Forelimb muscle (tissue), 1 donor: ENCODE data around the gene HOXB8. TPM values are rescaled to one million over a fixed set of nuclear protein-coding genes. Genes with fewer than 3 reads are reported as not detected.

Source experiments
- DNase-seq: peaks from one replicate; pipeline ENCODE4 v3.0.0-alpha.2; 2013; ENCODE audit warnings: low read depth
- polyA plus RNA-seq: library from polyadenylated mRNA; unstranded; fragments of 120-200 nt; gene quantifications from one replicate; pipeline ENCODE4 v1.2.1, GENCODE V29; 2013; ENCODE audit not compliant: insufficient read length

Gene HOXB8
- polyA plus RNA-seq, 1 donor: 0.19 TPM

- DNase-seq: no peak
Measured at GRCh38 chr17:48583708-48584222, 31.3 kb downstream of the HOXB8 start.

- DNase-seq: no peak
Measured at GRCh38 chr17:48582750-48583069, 32.4 kb downstream of the HOXB8 start.

GRCh38 chr17:48579760-48580554 is 35.1 kb downstream of the HOXB8 start:
- no peak for DNase-seq

GRCh38 chr17:48579471-48579759 is 35.7 kb downstream of the HOXB8 start:
- DNase-seq: no peak

DNA sequence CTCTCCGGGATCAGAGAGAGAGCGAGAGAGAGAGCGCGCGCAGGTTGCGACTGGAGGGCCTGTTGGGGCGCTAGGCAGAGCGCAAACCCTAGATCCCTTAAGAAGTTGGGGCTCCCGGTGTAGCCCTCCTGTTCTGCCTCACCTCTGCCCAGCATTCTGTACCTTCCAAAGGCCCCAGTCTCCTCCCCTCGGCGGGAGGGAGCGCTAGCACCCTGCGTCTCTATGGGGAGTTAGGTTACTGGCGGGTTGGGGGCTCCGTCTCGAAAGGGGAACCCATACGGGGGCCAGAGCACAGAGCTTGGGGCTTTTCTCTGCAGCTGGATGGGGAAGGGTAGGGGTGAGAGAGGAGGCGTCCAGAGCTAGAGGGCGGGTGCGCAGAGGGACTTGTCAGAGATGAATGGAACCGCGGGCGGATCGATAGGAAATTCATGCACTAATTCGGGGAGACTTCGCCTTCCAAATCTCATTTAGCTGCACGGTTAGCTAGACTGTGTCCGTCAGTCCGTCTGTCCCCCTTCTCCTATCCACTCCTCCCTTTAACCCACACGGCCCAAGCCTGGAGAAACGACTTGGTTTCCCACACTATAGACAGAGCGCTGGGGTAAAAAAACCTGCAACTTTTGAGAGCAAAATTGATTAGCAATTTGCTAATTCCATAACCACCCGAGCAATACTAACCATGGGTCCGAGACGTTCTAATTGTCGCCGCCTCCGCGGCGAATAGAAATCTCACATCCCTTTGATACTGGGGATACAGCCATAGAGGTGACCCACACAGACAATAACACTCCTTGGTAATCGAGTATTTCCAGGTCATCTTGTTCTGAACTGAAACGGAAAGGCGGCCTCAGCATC is 36.2 kb downstream of the HOXB8 start:
- no peak for DNase-seq

DNA sequence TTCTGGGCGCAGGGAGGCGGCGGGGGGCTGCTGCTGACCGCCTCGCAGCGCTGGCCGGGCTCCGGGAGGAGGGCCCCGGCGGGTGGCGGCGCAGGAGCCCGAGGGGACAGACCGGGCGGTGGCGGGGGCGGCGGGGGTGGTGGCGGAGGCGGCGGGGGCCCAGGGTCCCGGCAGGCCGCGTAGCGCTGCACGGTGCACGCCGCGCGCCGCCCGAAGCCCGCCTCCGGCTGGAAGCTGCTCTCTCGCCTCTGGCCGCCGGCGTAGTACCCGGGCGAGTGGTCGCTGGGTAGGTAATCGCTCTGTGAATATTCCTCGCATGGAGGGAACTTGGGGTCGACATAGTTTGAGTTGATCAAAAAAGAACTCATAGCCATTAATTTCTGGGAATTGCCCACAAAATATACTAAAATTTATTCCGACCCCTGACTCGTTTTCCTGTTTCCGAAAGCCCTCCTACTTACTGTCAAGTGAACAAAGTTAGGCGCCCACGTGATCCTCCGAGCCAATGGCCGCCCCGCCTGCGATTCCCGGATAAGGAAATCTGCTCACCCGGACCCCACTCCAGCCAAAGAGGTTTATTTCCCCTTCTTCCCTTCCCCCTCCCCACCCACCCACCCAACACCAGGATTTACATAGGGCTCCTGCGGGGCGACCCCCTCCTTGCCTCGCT is 37.0 kb downstream of the HOXB8 start, which contains the start of gene HOXB4:
HOXB4 (minus strand) TSS at position 405 of the 670 bp plus-strand sequence; CDS start at position 374, 31 bp downstream.
- no peak for DNase-seq

GRCh38 chr17:48577330-48577945 is 37.7 kb downstream of the HOXB8 start:
- DNase-seq: no peak

- DNase-seq: no peak
Measured at GRCh38 chr17:48576479-48577309, 38.4 kb downstream of the HOXB8 start.

DNA sequence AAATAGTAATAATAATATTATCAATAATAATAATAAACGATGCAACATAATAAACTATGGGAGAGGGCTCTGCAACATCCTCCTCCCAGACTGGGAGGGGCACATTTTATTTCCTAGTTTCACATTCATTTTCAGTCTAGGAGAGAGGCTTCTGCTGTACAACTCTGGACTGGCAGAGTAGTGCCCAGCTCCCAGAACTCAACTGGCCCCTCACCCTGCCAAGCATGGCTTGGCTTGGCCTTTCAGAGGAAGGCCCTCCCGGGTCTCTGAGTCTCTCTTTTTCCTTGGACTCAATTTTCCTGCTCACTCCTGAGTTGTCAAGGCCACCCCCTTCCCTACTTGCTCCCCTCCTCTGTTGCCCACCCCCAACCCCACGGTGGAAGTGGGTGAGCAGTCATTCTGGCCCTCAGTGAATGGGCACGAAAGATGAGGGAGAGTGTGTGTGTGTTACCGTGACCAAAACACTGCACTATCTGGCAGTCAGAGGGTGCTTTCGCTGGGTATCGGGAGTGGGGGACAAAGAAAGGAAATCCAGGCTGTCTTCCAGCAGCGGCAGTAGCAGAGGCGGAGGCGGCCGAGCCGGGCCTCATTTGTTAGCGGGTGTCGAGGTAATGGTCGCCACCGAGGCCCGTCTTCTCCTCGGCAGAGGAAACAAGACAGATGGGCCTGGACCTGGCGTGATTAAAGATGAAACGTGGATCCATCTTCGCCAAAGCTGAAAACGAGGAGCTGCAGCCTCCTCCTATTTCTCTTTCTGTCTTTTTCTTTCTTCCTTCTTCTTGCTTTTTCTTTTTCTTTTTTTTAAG is 39.2 kb downstream of the HOXB8 start:
- no peak for DNase-seq

DNA sequence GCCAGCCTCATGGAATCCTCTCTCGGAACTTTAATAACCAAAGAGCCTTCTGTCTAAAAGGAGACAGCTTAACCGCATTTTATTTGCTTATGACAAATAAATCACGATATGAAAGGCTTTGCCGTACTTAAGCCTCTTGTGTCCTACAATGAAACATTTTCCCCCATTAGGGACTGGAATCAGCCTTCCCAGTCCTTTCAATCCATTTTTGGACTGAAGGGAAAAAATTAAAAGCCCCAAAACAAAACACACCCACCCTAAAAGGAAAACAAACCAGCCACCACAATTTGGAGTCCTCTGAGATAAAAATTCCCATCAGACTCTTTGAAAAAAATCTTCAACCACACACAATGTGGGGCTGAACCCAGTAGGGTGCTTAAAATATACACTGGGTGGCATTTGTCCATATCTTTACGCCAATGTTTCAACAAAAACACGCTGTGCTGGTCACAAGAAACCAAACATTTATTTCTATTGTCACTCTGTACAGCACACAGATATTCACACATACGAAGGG is 40.0 kb downstream of the HOXB8 start:
- no peak for DNase-seq

- no peak for DNase-seq
Measured at GRCh38 chr17:48574505-48575065, 40.5 kb downstream of the HOXB8 start.

GRCh38 chr17:48571826-48572417 is 43.2 kb downstream of the HOXB8 start:
- no peak for DNase-seq

DNA sequence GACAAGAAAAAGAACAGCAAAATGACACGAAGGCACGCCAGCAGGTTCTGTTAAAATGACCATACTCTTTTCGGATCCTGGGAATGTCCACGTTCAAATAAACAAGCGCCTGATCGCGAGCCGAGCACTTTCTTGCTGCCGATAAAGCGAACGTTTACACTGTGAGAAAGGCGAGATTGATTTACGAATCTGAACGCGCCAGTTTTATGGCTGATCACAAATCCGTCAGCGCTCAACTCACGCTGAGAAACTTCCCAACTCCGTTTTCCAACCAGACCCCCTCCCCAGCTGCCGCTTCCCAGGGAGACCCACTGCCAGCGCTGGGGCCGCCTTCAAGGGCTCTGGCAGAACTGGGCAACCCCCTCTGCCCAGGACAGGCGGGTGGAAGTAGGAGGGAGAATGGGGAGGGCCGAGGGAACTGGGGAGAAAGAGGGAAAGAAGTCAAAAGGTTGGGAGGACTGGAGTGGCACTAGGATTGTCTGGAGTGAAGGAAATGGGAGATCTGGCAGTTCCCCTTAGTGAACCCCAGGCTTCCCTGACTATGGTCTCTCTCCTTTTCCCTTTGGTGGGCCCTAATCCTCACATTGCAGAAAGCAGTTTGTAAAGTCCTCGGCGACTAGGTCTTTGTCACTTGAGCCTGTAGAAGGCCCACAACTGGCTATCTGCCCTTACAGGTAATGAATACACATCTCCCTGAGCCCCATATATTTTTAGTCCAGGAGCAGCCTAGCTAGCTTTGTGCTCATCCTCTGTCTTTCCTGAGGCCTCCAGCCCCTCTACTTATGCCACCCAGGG is 43.9 kb downstream of the HOXB8 start:
- DNase-seq: no peak

DNA sequence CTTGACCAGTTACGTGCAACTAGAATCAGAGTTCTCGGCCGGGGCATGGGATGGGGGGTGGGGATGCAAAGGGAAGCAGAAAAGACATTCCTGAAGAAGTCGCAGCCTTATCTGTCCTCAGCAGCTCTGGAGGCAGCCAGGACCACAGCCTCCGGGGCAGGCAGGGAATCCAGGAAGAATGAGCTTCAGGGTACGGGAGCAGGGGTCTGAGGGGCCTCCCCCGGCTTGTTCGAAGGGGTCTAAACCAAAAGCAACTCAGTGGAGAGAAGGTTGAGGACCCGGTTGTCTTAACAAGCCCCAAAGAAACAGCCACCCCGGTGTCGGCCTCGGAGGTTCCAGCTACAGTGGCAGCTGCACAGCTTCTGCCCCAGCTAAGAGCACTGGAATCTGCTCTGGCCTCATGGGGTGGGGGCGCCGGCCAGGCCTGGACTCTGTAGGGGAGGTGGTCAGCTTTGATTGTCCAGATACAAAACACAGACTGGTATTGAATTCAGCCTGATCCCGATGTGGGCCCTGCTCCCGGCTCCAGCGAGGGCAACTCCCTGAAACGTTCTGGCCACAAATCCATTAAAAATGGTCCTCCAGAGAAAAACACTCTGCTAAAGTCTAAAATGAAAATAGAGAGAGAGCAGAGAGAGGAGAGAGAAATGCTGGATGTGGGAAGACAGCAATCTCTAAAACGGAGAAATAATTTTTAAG is 44.6 kb downstream of the HOXB8 start:
- DNase-seq: no peak

DNA sequence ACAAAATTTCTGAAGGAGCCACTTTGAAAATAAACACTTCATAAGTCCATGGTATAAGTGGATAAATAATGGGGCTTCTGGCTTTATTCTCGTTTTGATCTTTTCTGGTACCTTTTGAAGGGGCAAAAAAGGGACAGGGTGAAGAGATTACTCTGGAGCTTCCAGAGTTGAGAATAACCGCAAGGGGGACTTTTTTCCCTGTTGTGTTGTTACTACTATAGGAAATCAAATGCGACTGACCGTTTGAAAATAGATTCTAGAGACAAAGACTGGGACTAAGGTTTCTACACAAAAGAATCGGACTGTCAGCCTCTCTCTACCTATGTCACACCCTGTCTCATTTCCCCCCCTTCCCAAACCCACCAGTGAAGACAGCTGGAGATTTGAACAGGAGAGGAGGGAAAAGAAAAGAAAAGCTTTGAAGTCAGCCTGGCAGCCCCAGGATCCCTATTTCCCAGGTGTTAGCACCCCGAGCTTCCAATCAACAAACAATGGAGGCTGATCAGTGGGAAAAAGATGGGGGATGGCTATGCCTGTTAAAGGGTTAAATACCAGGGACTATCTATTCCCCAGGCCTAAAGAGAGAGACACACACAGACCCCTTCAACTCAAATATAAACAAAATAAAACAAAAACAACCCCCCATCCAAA is 45.3 kb downstream of the HOXB8 start:
- DNase-seq: no peak

DNA sequence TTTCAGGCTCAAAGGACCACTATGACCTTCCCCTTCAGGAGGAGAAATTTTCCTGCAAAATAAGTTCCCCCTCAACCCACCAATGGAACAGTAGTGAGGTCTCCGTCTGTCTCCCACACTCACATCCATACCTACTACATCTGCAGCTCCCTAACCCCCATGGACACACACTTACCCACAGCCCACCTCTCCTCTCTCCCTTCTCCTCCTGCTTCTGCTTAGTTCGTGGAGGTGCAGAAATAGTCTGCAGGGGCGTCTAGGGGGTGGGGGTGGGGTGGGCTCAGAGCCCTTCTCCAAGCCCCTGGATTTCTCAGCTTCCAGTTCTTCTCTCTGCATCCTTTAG is 45.9 kb downstream of the HOXB8 start:
- DNase-seq: no peak

- no peak for DNase-seq
Measured at GRCh38 chr17:48568499-48569239, 46.4 kb downstream of the HOXB8 start.
